Esophagus mucosa (tissue), 1 donor: ENCODE results near the gene TMEM201. TPM values are rescaled to one million over a fixed set of nuclear protein-coding genes. Genes with fewer than 3 reads are reported as not detected.

ENCODE experiments used
- ATAC-seq: fragments of 200-7000 bp; cut with Tn5 transposase; one replicate; pipeline ENCODE4 v1.9.1; 2020
- total RNA-seq: library from RNA; stranded (reverse); gene quantifications from one replicate; pipeline ENCODE4 v1.2.4, GENCODE V29; 2023
- donor health status: DM: yes; HTN: yes; CAD: no.

The TMEM201 gene
- total RNA-seq, 1 donor from 2014 or later: 7.7 TPM

GRCh38 chr1:9586147-9586766 is 2.5 kb upstream of the TMEM201 start:
- ATAC-seq: no peak

- no peak for ATAC-seq
These were observed 520 bp downstream of the TMEM201 start for GRCh38 chr1:9589144-9589718.

DNA sequence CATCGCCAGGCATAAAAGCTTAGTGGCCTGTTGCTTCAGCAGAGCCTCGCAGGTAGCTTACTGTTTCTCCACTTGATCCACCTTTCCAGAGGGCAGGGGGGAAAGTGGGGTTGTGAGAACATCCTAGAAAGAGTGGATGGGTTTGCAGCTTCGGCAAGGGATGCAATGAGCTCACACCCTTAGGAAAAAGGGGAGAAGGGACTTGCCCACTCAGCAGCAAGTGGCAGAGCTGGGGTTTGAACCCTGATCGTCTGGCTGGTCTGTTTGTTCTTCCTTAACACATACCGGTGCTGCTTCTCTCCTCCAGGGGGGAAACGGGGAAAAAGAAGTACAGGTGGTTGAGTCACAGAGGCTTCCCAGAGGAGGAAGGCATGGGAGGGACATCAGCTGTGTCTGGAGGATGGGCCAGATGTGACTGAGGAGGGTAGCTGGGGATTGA is 1.0 kb downstream of the TMEM201 start:
- no peak for ATAC-seq

DNA sequence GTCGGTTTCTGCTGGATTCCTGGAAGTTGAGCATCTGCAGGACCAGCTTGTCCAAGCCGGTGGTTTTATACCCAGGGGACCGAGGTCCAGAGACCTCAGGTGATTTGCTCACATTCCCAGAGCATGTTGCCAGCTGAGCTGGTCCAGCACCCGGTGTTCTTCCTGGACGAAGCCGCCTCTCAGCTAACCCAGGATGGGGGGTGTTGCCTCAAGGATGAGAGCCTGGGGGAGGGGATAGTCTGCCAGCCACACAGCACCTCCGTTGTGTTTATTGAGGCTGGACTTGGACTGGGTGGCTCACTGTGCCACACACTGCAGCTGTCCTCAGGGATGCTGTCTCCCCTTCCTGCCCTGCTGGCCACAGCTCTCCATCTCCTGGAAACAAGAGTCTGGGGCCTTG is 1.5 kb downstream of the TMEM201 start:
- no peak for ATAC-seq

- no peak for ATAC-seq
These were observed 2.4 kb downstream of the TMEM201 start for GRCh38 chr1:9590945-9591668.

DNA sequence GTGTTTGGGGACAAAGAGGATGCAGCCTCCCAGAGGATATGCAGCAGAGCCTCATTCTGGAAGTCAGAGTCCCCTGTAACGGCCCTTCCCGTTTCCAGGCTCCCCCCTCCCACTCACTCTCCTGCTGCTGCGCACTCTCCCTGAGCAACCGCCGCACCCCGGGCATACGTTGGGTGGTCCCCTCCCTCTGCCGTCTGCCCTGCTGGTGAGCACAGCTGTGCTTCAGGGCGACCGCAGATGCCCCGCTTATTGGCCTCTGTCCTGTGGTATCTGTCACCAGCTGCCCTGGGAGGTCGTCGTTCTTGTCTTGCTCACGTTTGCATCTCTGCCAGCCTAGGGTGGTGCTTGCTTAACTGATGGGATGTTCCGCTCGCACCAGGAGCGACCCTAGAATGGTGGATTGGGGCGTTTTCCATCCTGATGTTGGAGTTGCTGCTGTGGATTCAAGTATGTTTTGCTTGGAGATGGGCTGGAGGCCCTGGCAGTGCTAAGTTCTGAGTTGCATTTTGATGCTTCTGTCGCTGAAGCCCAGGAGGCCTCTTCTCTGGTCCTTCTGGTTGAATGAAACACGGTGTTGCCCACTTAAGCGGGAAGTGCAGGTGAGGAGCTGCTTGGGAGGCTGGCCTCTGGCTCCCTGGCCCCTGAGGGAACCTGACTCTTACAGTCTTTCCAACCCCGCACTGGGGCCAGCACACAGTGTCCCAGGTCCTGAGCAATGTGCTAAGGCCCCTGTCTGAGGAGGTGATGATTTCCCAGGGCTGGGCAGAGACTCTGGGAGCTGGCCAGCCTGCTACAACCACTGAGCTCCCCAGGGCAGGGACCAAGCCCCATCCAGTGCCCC is 3.2 kb downstream of the TMEM201 start:
- no peak for ATAC-seq

DNA sequence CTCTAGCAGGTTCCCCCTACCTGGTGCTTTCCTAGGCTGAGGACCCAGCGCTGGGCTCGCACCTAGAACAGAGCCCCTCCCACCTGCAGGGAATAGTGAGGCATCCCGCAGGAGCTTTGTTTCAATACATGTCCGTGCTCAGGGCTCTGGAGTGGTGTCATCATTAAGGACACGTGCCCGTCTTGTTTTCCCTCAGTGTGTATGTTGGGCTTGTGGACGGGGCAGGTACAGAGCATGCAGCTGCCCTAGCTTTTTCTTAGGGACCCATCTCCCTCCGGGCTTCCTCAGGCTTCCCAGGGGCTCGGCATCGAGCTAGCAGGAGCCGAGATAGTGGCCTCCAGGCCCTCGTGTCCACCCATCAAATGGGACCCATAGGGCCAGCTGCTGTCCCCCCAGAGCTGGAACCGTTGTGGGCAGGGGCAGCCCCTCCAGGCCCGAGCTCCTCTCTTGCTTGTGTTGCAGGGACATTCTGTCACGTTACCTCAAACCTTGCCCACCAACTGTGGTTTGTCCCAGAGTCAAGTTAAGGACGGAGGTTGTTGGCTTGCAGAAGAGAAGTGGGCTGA is 3.9 kb downstream of the TMEM201 start:
- no peak for ATAC-seq

- ATAC-seq: no peak
These were observed 4.4 kb downstream of the TMEM201 start for GRCh38 chr1:9593147-9593491.

DNA sequence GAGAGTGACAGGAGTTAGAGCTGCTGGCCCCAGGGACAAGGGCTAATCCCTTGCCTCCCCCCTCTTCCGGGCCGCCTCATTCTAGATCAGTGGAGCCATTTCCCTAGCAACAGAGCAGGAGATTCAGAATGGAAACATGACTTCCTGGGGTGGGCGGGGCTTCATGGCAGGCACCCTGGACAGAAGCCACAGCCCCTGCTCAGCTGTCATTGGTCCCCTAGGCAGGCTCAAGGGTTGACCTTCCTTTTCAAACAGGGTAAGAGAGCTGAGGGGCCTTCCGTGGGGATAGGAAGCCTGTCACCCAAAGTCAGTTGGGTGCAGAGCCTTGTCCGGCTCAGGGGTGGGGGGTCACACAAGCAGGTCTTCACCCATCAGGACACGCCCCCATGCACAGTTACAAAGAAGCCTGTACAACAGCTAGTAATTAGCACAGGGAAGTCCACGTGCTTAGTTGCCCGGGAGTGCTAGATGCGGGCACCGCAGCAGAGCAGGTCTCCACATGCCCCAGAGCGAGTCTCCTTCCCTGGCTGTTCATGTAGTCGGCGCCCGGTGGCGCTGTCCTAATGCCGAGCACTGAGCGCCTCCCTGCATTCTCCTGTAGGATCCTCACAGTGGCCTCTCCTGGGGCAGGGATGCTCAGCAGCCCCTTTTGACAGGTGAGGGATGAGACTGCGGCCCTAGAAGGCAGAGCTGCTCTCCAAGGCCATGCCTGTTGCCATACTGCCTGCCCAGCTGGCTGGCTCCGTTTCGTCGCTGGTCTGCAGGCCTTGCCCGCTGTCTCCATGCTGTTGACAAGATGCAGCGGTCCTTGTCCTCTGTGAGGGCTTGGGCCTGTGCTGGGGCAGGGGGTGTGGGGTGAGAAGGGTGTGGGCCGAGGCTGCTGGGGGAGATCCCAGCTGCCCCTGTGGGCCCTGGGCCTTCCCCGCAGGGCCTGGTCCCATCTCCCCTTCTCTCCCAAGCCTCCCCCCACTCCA is 5.1 kb downstream of the TMEM201 start:
- ATAC-seq: peak; percentile 78

- no peak for ATAC-seq
These were observed 5.9 kb downstream of the TMEM201 start for GRCh38 chr1:9594471-9595155.

- no peak for ATAC-seq
These were observed 6.7 kb downstream of the TMEM201 start for GRCh38 chr1:9595156-9595967.

- ATAC-seq: no peak
These were observed 7.2 kb downstream of the TMEM201 start for GRCh38 chr1:9595968-9596340.

DNA sequence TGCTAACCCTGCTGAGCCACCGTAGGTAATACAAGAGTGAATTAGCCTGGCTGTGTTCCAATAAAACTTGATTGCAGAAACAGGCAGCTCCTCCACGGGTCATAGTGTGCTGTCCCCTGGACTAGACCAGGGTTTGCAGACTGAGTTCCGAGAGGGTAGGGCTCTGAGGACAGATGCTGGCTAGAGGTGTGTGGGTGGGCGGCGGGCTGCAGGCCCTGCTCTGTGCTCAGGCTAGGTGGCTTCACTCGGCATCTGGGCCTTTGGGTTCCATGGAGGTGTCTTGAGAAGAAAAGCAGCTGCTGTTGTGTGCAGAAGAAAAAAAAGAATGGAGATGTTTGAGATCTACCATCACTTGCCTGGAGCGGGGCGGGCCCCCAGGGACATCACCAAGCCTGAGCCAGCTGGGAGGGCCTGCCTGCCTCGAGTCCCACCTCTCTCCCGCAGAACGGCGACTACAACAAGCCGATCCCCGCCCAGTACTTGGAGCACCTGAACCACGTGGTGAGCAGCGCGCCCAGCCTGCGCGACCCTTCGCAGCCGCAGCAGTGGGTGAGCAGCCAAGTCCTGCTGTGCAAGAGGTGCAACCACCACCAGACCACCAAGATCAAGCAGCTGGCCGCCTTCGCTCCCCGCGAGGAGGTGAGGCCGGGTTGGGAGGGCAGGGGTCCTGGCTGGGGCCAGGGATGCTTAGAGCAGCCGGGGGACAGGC is 7.9 kb downstream of the TMEM201 start:
- no peak for ATAC-seq

- no peak for ATAC-seq
These were observed 8.9 kb downstream of the TMEM201 start for GRCh38 chr1:9597361-9598315.

DNA sequence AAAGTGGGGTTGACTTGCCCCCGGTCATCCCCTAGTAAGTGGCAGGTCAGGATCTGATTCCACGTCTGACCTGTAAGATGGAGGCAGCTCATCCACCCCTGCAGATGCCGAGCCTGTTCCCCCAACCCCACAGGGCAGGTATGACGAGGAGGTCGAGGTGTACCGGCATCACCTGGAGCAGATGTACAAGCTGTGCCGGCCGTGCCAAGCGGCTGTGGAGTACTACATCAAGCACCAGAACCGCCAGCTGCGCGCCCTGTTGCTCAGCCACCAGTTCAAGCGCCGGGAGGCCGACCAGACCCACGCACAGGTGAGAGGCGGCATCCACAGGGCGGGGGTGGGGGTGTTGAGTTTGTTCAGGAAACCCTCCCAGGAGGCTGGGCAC is 9.6 kb downstream of the TMEM201 start:
- ATAC-seq: no peak

DNA sequence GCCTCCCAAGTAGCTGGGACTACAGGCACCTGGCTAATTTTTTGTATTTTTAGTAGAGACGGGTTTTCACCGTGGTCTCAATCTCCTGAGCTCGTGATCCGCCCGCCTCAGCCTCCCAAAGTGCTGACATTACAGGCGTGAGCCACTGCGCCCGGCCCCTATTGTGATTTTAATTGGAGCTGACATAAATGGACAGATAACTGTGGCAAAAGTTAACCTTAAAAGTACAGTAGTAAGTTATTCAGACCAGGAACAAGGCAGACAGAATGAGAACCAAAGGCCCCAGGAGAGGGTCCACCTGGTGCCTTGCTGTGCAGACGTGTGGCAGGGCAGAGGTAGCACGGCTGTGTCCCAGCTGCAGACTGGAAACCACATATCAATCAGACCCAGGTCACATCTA is 11.0 kb downstream of the TMEM201 start:
- ATAC-seq: no peak

- peak; percentile 16 for ATAC-seq
These were observed 12.4 kb downstream of the TMEM201 start for GRCh38 chr1:9600861-9601834.
